Thyroid gland (tissue), 4 donors: ENCODE measurements around the gene ADAMTS16.

Experiments
- POLR2A ChIP-seq, 2 donors: fragments of 450-650 bp; IDR thresholded peaks; one replicate each; pipeline ENCODE4 v1.6.1; 2017; ENCODE audit warnings: antibody characterized with exemption in 2 of 2, mild to moderate bottlenecking in 2 of 2, moderate library complexity in 1 of 2
- TF ChIP-seq, protein P1 (sequence below), 6 experiments: fragments of 200-600 bp in 3 of 6; fragments of 450-650 bp in 3 of 6; sonication (generic) in 3 of 6; IDR thresholded peaks; one replicate each; pipeline ENCODE4 v1.5.1; 2016 to 2019; ENCODE audit warnings: antibody characterized with exemption in 6 of 6, mild to moderate bottlenecking in 2 of 6, inconsistent platforms in 1 of 6, moderate library complexity in 1 of 6

DNA sequence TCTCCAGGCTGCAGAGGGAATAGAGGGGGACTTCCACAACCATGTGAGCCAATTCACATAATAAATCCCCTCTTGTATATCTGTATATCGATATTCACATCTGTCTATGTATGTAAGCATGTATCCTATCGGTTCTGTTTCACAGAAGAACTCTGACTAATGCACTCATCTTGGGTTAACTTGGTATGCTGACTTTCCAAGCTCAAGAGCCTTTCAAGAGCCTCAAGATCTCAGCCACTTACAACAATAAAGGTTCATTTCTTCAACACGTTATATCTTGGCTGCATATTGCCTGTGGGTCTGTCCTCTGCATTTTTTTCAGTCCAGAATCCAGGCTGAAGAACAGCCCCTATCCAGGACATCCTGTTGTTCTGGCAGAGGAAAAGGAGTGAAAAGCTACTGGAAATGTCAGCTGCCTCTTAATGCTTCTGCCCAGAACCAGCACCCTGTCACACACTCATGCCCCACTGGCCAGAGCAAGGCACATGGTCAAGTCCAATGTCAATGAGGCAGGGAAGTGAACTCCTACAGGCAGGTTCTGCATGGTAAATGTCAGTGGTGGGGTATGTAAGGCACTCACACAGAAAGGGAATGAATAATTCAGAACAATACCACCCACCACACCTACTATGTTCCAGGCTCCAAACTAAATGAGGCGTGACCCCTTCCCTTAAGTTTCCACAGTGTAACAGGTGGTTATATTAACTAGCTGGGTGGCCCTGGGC is 190.8 kb downstream of the ADAMTS16 start:
- TF ChIP-seq, protein P1, sequence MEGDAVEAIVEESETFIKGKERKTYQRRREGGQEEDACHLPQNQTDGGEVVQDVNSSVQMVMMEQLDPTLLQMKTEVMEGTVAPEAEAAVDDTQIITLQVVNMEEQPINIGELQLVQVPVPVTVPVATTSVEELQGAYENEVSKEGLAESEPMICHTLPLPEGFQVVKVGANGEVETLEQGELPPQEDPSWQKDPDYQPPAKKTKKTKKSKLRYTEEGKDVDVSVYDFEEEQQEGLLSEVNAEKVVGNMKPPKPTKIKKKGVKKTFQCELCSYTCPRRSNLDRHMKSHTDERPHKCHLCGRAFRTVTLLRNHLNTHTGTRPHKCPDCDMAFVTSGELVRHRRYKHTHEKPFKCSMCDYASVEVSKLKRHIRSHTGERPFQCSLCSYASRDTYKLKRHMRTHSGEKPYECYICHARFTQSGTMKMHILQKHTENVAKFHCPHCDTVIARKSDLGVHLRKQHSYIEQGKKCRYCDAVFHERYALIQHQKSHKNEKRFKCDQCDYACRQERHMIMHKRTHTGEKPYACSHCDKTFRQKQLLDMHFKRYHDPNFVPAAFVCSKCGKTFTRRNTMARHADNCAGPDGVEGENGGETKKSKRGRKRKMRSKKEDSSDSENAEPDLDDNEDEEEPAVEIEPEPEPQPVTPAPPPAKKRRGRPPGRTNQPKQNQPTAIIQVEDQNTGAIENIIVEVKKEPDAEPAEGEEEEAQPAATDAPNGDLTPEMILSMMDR (IDR thresholded peaks at IDR 0.05), result no peak
- TF ChIP-seq POLR2A (IDR thresholded peaks at IDR 0.05), result no peak
